ENCODE data around the gene STUB1.
A peak's percentile ranks its signal among the peaks of the same experiment; 100 is the strongest.

The STUB1 gene

DNA sequence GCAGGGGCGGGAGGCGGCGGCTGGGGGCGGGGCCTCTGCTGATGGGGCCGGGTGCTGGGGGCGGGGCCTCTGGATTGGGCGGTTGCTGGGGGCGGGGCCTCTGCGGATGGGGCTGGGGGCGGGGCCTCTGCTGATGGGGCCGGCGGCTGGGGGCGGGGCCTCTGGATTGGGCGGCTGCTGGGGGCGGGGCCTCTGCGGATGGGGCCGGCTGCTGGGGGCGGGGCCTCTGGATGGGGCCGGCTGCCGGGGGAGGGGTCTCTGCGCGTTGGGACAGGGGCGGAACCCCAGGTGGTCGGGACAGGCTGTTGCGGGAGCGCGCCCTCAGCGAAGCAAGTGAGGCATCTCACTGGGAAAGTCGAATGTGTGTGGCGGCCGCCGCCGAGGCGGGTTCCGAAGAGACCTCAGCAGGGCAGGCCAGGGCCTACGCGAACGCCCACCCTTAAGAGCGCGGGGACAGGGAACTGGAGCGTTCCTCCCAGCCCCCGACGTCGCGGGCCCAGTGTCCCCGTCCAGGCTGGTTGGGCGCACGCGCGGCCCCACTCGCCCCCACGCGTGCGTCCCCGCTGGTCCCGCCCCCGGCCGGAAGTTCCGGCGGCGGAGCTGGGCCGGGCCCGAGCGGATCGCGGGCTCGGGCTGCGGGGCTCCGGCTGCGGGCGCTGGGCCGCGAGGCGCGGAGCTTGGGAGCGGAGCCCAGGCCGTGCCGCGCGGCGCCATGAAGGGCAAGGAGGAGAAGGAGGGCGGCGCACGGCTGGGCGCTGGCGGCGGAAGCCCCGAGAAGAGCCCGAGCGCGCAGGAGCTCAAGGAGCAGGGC, at the start of gene STUB1:
Gene STUB1 (plus strand): TSS at position 597 of the 811 bp plus-strand sequence. CDS start 116 bp downstream, at position 713.
- peak; percentile 80 to 91 (median 90) for DNase-seq

- DNase-seq: peak in 1 of 3 experiments; percentile 10
These were observed 49.3 kb upstream of the STUB1 start, which contains the start of gene WFIKKN1 for GRCh38 chr16:630815-631405. Gene WFIKKN1 (plus strand): TSS chr16:630985. CDS start chr16:631254, 269 bp downstream.

- DNase-seq: no peak
These were observed 48.3 kb upstream of the STUB1 start for GRCh38 chr16:631808-632358.

DNA sequence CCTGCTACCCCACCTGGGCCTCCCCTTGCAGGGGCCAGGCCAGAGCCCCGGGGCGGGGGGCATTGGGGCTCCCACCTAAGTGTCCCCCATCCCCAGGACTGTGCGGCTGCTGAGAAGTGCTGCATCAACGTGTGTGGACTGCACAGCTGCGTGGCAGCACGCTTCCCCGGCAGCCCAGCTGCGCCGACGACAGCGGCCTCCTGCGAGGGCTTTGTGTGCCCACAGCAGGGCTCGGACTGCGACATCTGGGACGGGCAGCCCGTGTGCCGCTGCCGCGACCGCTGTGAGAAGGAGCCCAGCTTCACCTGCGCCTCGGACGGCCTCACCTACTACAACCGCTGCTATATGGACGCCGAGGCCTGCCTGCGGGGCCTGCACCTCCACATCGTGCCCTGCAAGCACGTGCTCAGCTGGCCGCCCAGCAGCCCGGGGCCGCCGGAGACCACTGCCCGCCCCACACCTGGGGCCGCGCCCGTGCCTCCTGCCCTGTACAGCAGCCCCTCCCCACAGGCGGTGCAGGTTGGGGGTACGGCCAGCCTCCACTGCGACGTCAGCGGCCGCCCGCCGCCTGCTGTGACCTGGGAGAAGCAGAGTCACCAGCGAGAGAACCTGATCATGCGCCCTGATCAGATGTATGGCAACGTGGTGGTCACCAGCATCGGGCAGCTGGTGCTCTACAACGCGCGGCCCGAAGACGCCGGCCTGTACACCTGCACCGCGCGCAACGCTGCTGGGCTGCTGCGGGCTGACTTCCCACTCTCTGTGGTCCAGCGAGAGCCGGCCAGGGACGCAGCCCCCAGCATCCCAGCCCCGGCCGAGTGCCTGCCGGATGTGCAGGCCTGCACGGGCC, 47.5 kb upstream of the STUB1 start:
- no peak for DNase-seq

GRCh38 chr16:633336-634050, 46.7 kb upstream of the STUB1 start:
- no peak for DNase-seq

DNA sequence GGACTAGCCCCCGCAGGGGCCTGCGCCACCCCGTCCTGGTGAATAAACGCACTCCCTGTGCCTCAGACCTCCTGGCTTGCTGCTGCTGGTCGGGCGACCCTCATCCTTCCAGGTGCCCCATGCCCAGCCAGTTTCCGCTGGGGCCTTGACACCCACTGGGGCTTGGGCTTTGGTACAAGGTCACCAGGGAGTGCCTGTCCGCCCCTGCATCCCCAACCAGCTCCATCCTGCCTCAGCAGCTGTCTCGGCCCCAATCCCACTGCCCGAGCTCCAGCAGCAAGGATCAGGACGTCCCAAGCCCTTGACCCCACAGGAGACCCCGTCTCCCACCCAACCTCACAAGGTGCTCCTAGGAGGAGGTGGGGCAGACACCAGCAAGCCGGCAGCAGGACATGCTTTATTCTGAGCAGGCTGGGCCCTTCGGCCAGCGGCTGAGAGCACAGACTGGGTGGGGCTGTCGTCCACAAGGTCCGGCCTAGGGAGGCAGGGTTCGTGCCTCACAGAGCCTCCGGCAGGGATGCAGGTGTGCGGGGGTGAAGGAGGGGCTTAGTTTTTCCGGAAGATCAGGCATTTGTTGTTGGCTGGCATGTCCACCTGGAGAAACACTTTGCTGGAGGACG, 46.0 kb upstream of the STUB1 start:
- no peak for DNase-seq

DNA sequence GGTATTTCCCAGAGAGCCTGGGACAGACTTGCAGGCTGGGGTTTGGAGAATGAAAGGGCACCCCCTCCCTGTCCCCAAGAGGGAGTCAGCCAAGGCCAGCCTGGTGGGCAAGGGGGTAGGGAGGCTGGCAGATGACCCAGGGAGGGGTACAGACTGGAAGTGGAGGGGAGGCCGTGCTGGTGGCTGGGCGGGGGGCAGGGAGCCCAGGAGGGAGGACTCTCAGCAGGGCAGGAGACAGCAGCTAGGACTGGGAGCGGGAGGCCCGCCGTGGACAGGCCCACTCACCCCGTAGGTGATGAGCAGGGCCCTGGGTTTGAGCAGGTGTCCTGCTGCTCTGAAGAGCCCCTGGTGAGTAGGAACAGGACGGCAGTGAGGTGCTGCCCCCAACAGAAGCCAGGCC, 45.2 kb upstream of the STUB1 start:
- DNase-seq: no peak

DNA sequence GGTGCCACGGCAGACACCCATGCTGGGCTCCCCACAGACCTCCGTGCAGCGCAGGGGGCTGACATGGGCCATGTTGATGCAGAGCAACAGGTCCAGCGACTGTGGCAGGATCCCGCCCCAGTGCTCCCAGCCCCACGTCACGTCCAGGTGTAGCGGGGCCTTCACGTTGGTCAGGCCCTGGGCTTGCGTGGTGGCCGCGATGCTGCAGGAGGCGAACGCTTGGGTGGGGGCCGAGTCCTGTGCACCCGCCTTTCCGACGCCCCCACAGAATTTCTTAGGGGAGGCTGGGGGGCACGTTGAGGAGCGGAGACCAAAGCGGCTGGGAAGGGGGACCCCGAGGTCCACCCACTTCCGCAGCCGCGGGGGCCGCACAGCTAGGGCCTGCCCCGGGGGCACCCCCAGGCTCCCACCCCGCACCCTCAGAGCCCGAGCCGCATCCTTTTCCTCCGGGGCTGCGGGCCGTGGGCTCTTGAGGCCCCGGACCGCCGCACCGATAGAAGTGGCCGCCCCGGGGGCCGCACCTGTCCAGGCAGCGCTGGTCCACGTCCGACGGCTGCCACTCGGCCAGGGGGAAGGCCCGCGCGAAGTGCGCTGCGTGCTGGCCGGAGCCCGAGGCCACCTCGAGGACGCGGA, 44.5 kb upstream of the STUB1 start:
- peak in 1 of 3 experiments; percentile 48 for DNase-seq

DNA sequence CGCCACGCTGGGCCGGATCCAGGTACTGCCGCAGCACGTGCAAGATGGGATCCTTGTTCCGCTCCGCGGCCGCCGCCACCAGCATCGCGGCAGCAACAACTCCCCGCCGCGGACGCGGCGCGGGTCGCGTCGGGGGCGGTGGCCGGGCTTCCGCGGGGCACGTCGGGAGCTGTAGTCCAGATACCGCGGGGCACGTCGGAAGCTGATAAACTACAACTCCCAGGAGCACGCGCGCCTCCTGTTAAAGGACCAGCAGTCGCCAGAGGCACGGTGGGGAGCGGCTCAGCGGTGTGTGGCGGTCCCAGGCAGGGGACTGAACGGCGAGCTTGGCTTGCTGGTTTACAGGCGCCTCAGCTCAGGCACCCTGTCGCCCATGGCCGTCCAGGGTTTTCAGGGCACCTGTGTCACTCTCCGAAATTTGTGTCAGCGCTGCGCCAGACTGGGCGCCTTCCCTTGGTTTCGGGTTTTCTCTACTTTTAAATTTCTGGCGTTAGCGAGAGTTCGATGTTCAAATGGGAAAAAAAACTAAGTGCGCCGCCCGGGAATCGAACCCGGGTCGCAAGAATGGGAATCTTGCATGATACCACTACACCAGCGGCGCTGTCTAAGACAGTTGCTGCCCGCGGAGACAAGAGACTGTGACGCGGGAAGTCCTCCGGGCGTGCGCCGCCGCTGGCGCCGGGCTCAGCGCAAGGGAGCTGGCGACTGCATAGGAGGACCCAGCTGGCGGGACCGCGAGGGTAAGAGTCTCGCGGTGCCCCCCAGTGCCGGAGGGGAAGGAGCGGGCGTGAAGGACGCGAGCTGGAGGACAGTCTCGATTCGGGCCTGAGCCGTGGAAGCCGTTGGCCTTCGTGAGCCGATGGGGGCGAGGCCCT, 43.8 kb upstream of the STUB1 start, which contains the start of gene METTL26:
Gene METTL26 (minus strand): TSS at position 100 of the 875 bp plus-strand sequence. CDS start 15 bp downstream, at position 85.
- DNase-seq: peak; percentile 92 to 98 (median 96)

DNA sequence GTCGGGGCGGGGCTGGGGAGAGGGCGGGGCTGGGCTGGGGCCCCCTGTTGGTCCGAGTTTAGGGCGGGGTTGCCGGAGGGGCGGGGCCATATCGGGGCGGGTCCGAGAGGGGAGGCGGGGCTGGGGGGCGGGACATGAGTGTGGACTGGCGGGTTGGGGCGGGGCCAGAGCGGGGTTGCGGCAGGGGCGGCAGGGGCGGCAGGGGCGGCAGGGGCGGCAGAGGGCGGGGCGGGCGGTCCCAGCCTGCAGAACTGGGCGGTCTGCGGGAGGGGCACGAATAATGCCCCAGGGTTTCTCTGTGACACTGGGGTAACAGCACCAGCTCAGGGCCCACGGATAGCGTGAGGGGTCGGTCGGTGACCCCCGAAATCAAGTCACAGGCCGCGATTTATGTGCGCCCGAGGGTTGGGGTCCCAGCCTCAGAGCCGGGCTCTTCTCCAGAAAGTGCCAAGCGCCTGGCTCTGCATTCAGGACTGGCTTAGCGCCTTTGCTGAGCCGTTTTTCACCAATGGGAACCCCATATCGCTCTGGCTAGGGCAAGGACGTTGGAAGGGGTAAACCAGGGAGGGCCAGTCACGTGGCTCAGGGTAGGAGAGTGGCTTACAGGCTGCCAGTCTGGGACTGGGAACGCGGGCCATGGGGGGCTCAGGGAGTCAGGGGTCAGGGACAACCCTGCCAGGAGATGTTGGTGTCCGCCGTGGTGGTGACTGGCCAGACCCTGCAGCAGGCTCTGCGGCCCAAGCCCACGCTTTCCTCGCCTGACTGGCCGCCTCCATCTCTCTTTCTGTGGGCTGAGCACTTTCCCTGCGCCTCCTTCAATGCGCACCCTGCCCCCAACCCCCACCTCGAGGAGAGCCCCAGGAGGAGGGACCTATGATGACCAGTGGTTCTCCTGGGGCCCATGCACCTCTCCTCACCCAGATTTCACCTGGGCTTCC, 42.9 kb upstream of the STUB1 start:
- peak; percentile 55 to 96 (median 61) for DNase-seq

DNA sequence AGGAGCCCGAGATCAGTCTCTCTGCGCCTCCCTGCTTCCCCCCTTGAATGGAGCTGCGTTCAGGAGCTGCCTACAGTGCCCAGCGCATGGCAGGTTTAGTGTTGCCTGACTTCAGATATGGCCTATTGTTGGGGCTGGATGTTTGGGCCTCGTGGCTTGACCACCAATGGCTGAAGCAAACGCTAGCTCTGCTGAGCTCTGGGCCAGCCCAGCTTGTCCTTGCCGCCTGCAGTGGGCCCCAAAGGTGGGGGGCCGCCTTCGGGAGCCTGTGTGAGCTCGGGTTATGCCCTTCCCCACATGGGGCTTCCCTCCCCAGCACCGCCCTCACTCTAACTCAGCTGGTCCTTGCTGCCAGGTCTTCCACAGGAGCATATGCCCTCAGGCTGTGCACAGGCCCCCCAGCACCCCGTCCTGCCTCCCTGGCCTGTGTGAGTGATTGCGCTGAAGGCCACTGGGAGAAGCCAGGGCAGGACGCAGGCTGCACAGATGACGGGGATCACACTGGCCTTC, 42.1 kb upstream of the STUB1 start:
- no peak for DNase-seq

DNA sequence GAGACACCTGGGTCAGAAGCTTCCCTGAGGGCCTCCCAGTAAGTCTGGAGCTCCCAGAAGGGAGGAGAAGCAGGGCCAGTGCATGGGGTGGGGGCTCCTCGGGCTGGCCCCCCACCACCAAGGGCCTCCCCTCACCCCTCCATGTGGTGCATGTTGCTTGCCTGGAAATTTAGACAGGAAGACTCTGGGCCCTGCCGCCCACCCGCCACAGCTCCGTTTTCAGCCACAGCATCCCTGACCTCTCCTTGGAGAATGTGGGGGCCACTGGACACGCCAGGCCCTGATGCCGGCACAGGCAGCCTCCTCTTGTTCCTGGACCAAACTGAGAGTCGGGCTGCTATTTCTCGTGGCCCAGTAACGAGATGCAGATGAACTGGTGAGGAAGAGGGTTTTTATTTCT, 41.4 kb upstream of the STUB1 start:
- no peak for DNase-seq

- no peak for DNase-seq
These were observed 39.6 kb upstream of the STUB1 start for GRCh38 chr16:640614-641013.

DNA sequence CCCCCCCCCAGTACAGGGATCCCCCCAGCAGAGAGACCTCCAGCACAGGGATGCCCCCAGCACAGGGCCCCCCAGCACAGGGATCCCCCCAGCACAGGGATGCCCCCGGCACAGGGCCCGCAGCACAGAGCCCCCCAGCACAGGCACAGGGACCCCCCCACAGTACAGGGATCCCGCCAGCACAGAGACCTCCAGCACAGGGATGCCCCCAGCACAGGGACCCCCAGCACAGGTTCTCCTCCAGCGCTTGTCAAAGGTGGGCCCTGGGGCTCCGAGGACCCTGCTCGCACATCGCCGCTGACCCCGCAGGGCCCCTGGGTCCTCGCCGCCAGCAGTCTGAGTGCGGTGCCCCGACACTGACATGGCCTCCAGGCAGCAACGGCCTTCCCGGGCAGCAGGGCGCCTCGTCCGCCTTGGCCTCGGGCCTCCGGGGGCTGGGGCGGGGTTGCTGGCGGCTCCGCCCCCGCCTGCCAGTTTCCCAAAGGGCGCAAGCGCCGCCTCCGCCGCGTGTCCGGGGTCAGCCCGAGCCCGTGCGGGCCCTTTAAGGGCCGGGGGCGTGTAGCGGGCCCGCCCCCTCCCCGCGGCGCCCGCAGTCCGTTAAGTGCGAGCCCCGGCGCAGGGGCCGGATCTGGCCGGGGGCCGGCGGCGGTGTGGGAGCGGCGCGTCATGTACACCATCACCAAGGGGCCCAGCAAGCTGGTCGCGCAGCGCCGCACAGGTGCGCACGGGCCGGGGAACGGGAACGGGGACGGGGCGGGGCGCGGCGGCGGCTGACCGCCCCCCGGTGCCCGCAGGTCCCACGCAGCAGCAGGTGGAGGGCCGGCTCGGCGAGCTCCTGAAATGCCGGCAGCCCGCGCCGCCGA, 38.7 kb upstream of the STUB1 start, which contains the start of gene MCRIP2:
Gene MCRIP2 (plus strand): TSS at position 503 of the 863 bp plus-strand sequence. CDS start 164 bp downstream, at position 667.
- DNase-seq: peak; percentile 82 to 94 (median 85)

- DNase-seq: peak; percentile 63 to 77 (median 67)
These were observed 37.8 kb upstream of the STUB1 start for GRCh38 chr16:642189-643049.

DNA sequence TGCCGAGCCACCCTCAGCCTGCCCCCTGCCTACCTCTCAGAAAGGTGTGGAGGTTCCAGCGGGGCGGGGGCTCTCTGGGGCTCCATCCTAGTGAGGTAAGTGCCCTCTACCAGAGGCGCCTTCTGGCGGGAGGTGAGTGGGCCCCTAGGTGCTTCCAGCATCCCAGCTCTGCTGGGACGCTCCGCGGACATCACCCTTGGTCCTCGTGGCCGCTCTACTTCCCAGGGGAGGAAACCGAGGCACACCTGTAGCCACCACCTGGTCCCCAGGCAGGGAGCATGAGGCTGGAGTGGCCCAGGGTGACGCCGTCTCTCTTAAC, 37.2 kb upstream of the STUB1 start:
- DNase-seq: no peak

GRCh38 chr16:644556-644955, 35.7 kb upstream of the STUB1 start:
- no peak for DNase-seq
